Endothelial cell of umbilical vein (primary cell): ENCODE data around the gene NAA11. TPM values are rescaled to one million over a fixed set of nuclear protein-coding genes. Genes with fewer than 3 reads are reported as not detected.

ENCODE experiments used
- BruUV-seq: library from RNA; stranded (reverse); fragments of 400-500 nt; replicated peaks from 2 replicates; lab custom pipeline; 2021; lab: Mats Ljungman, UMichigan
- CTCF ChIA-PET: fragments of 300-600, 350-600 bp; sonication (Branson Sonifier 250); formaldehyde crosslinking; loops from one replicate; lab custom pipeline; 2021; ENCODE audit warnings: antibody characterized with exemption, inconsistent platforms; lab: Charles Lee
- POLR2A ChIA-PET: fragments of 300-600, 350-600 bp; sonication (Branson Sonifier 250); formaldehyde crosslinking; loops from one replicate; lab custom pipeline; 2021; ENCODE audit warnings: antibody characterized with exemption, inconsistent platforms; lab: Charles Lee
- DNase-seq: peaks from one replicate; pipeline ENCODE4 v3.0.0-alpha.2; 2011; ENCODE audit warnings: low read depth, low spot score
- FAIRE-seq: peaks from 2 replicates; lab custom pipeline; 2011; peaks lifted over from hg19 to GRCh38; lab: Jason Lieb, UNC
- H2AFZ ChIP-seq: 2 replicates; pipeline ENCODE4 v1.6.0; 2012; ENCODE audit warnings: low read depth, low read length, control low read depth, inconsistent platforms
- H3K27ac ChIP-seq: 2 replicates; pipeline ENCODE4 v1.5.1; 2011; ENCODE audit warnings: low read depth, mild to moderate bottlenecking, control low read depth, low read length, moderate library complexity; ENCODE audit not compliant: insufficient read depth
- H3K27me3 ChIP-seq, 2 experiments: 2 replicates each; pipeline versions ENCODE4 v1.6.0 to v1.6.1; 2011; ENCODE audit warnings: low read length in 2 of 2, mixed read lengths in 1 of 2; ENCODE audit not compliant: control insufficient read depth in 2 of 2, insufficient read depth in 2 of 2
- H3K36me3 ChIP-seq, 2 experiments: 2 replicates in 1 of 2; 3 replicates in 1 of 2; pipeline ENCODE4 v1.5.1; 2011; ENCODE audit warnings: low read length in 2 of 2, mild to moderate bottlenecking in 1 of 2, moderate library complexity in 1 of 2; ENCODE audit not compliant: control insufficient read depth in 2 of 2, insufficient read depth in 2 of 2; ENCODE audit errors: extremely low read depth in 1 of 2
- H3K4me1 ChIP-seq: 3 replicates; pipeline ENCODE4 v1.5.1; 2011; ENCODE audit warnings: mild to moderate bottlenecking, low read length; ENCODE audit not compliant: control insufficient read depth, insufficient read depth; ENCODE audit errors: extremely low read depth
- H3K4me2 ChIP-seq: 2 replicates; pipeline ENCODE4 v1.6.1; 2011; ENCODE audit warnings: low read length, control low read depth, mixed read lengths; ENCODE audit not compliant: insufficient read depth
- H3K4me3 ChIP-seq, 3 experiments: fragments of 200-600 bp in 1 of 3; sonication (generic), shearing (Covaris generic) in 1 of 3; replicated peaks in 1 of 3; 2 replicates each; pipeline ENCODE4 v1.5.1; 2011 to 2016; ENCODE audit warnings: control low read depth in 3 of 3, low read length in 3 of 3, mild to moderate bottlenecking in 2 of 3, inconsistent platforms in 1 of 3, low read depth in 1 of 3, moderate library complexity in 1 of 3; ENCODE audit not compliant: insufficient read depth in 1 of 3
- H3K79me2 ChIP-seq: 2 replicates; pipeline ENCODE4 v1.6.0; 2012; ENCODE audit warnings: low read length, inconsistent platforms; ENCODE audit not compliant: control insufficient read depth, insufficient read depth
- H3K9ac ChIP-seq: replicated peaks from 2 replicates; pipeline ENCODE3; 2011; ENCODE audit warnings: low read length, control low read depth; ENCODE audit not compliant: insufficient read depth; ENCODE audit errors: extremely low read depth
- H3K9me1 ChIP-seq: replicated peaks from 3 replicates; pipeline ENCODE4 v1.6.0; 2011; ENCODE audit warnings: mild to moderate bottlenecking, low read length; ENCODE audit not compliant: control insufficient read depth, insufficient read depth; ENCODE audit errors: extremely low read depth
- H3K9me3 ChIP-seq: replicated peaks from 2 replicates; pipeline ENCODE4 v1.5.1; 2012; ENCODE audit warnings: low read length, inconsistent platforms; ENCODE audit not compliant: control insufficient read depth, insufficient read depth
- H4K20me1 ChIP-seq: replicated peaks from 2 replicates; pipeline ENCODE3; 2011; ENCODE audit warnings: mild to moderate bottlenecking, low read length; ENCODE audit not compliant: control insufficient read depth, insufficient read depth; ENCODE audit errors: extremely low read depth
- CTCF ChIP-seq, 2 donors: IDR thresholded peaks; 1 replicate in 1 of 2; 2 replicates in 1 of 2; pipeline ENCODE4 v1.5.1; 2011; ENCODE audit warnings: low read length in 2 of 2, mild to moderate bottlenecking in 2 of 2, moderate library complexity in 2 of 2, control low read depth in 1 of 2, inconsistent platforms in 1 of 2, low read depth in 1 of 2; ENCODE audit not compliant: insufficient read depth in 1 of 2; ENCODE audit errors: extremely low read depth in 1 of 2
- EZH2 ChIP-seq: IDR thresholded peaks from 2 replicates; pipeline ENCODE4 v1.6.1; 2012; ENCODE audit warnings: borderline replicate concordance, low read depth, mild to moderate bottlenecking, moderate library complexity, low read length, inconsistent platforms; ENCODE audit not compliant: severe bottlenecking
- FOS ChIP-seq: IDR thresholded peaks from 2 replicates; pipeline ENCODE4 v1.6.1; 2011; ENCODE audit warnings: mild to moderate bottlenecking, low read length, moderate library complexity, borderline replicate concordance; ENCODE audit not compliant: insufficient read depth
- GATA2 ChIP-seq: IDR thresholded peaks from 2 replicates; pipeline ENCODE4 v1.7.0; 2011; ENCODE audit warnings: low read depth, mild to moderate bottlenecking, moderate library complexity, mixed read lengths, low read length; ENCODE audit not compliant: insufficient read length, insufficient read depth
- JUN ChIP-seq: IDR thresholded peaks from 2 replicates; pipeline ENCODE4 v1.6.1; 2011; ENCODE audit warnings: borderline replicate concordance, low read depth; ENCODE audit not compliant: insufficient read length, insufficient read depth
- MYC ChIP-seq: IDR thresholded peaks from one replicate; pipeline ENCODE4 v1.6.1; 2011; ENCODE audit warnings: mild to moderate bottlenecking, low read depth, low read length
- POLR2A ChIP-seq: IDR thresholded peaks from 2 replicates; pipeline ENCODE4 v1.6.1; 2012; ENCODE audit warnings: low read depth, mild to moderate bottlenecking, control low read depth, low read length
- POLR2AphosphoS5 ChIP-seq: IDR thresholded peaks from 2 replicates; pipeline ENCODE4 v1.6.1; 2012; ENCODE audit warnings: low read depth, mild to moderate bottlenecking, control low read depth, low read length, moderate library complexity; ENCODE audit not compliant: insufficient read depth
- dilution Hi-C: fragments of 300-500 bp; cut with MboI; formaldehyde crosslinking; loops from one replicate; pipeline ENCODE4 v1.15.0; 2019; ENCODE audit warnings: low sequenced_read_pairs; ENCODE audit not compliant: extremely low pct_ligation_motif_present
- intact Hi-C: fragments of 100-400 bp; cut with micrococcal nuclease; formaldehyde crosslinking; loops from one replicate; pipeline ENCODE4 v1.10.0; 2022
- polyA plus RNA-seq, 4 experiments: library from polyadenylated mRNA; depleted of rRNA in 3 of 4; stranded (reverse) in 3 of 4; unstranded in 1 of 4; fragments of >200 nt; gene quantifications; 2 replicates each; pipeline versions ENCODE4 v1.2.1 to v1.2.3, GENCODE V29; 2011 to 2012; ENCODE audit warnings: missing spikeins in 1 of 4
- total RNA-seq: library from RNA; stranded (reverse); gene quantifications from 2 replicates; pipeline ENCODE4 v1.2.3, GENCODE V29; 2021
- TF ChIP-seq, protein P1 (sequence below): IDR thresholded peaks from 2 replicates; pipeline ENCODE4 v1.6.1; 2011; ENCODE audit not compliant: insufficient read depth, insufficient read length

NAA11 gene
- total and polyA plus RNA-seq, 2 donors (not counting 3 experiments of a cell fraction or from before 2014, with no cell fraction given), result not detected

DNA sequence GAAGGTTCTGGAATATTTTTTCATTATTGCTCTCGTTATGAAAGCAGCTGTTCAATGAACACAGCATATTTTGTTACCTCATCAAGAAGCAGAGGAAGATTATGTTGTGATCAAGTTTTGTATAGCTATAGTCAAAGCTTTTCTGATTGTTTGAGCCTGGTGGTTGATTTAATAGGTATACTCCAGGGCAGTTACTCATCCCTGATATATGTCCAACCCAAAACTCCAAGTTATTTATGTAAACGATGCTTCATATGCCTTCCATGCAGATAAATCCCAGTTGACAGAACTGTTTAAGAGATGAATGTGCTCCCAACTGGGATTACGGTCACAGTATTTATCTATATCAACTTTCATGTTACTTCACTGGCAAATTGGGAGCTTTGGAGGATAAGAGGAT lies 19.1 kb downstream of the NAA11 start:
- Histone ChIP-seq H3K27ac (no peak overlapping the region), H3K27me3 (no peaks in the 10 kb centered on the region), H3K36me3 (no peaks in the 10 kb centered on the region), H3K4me3 (no peak overlapping the region), H3K9me1 (no peaks in the 10 kb centered on the region), H4K20me1 (no peaks in the 10 kb centered on the region), H2AFZ (no peak overlapping the region), H3K4me1 (no peaks in the 10 kb centered on the region), H3K79me2 (no peaks in the 10 kb centered on the region), H3K9me3 (no peaks in the 10 kb centered on the region), H3K4me2 (no peak overlapping the region), H3K9ac (no peak overlapping the region)
- intact Hi-C loops (no loop called here), dilution Hi-C loops (no loop called here)
- ChIA-PET POLR2A (no interaction called here), CTCF (no interaction called here)
- no peak for DNase-seq
- no TSS peak for BruUV-seq
- FAIRE-seq, result no peak
- no peak for TF ChIP-seq JUN
- no peak for TF ChIP-seq POLR2A
- TF ChIP-seq FOS, result no peak
- TF ChIP-seq, protein P1, sequence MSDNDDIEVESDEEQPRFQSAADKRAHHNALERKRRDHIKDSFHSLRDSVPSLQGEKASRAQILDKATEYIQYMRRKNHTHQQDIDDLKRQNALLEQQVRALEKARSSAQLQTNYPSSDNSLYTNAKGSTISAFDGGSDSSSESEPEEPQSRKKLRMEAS, result no peak
- no peak for TF ChIP-seq EZH2
- TF ChIP-seq CTCF (IDR thresholded peaks at IDR 0.05; ENCODE audit: extremely low read depth in 1 of 2, insufficient read depth in 1 of 2, low read depth in 1 of 2, low read length in 2 of 2), result no peak
- TF ChIP-seq POLR2AphosphoS5, result no peak
- no peak for TF ChIP-seq GATA2
- TF ChIP-seq MYC, result no peak
